HEK293 (cell line): ENCODE results near the gene RAB7A.

ENCODE experiments used
- CTCF ChIA-PET: fragments of 350-600 bp; formaldehyde crosslinking; extraction: SDS; loops from one replicate; lab custom pipeline; 2021; ENCODE audit warnings: antibody characterized with exemption; lab: Yijun Ruan, JAX
- POLR2A ChIA-PET: fragments of 300-600 bp; formaldehyde crosslinking; extraction: SDS; loops from one replicate; lab custom pipeline; 2020; ENCODE audit warnings: antibody characterized with exemption, inconsistent platforms; lab: Yijun Ruan, JAX
- H3K27ac ChIP-seq: fragments of 200-500 bp; sonication (Bioruptor generic); 2 replicates; pipeline ENCODE4 v1.5.1; 2014; ENCODE audit warnings: low read depth, low read length, control low read depth, inconsistent platforms; ENCODE audit errors: extremely low read depth
- H3K36me3 ChIP-seq, 2 experiments: fragments of 200-500 bp in 1 of 2; sonication (Bioruptor generic) in 1 of 2; 1 replicate in 1 of 2; 2 replicates in 1 of 2; pipeline ENCODE4 v1.5.1; 2014 to 2017; ENCODE audit warnings: inconsistent platforms in 2 of 2, low read length in 2 of 2; ENCODE audit not compliant: control insufficient read depth in 2 of 2, insufficient read depth in 1 of 2
- H3K4me1 ChIP-seq: fragments of 200-500 bp; sonication (Bioruptor generic); 2 replicates; pipeline ENCODE4 v1.5.1; 2014; ENCODE audit warnings: mild to moderate bottlenecking, low read length, inconsistent platforms; ENCODE audit not compliant: control insufficient read depth, insufficient read depth
- H3K4me3 ChIP-seq: 2 replicates; pipeline ENCODE4 v1.5.1; 2011; ENCODE audit warnings: low read depth, mild to moderate bottlenecking, control low read depth, low read length, moderate library complexity
- H3K9me3 ChIP-seq: fragments of 200-500 bp; sonication (Bioruptor generic); 2 replicates; pipeline ENCODE4 v1.5.1; 2014; ENCODE audit warnings: low read depth, low read length, inconsistent platforms; ENCODE audit not compliant: control insufficient read depth, insufficient read depth
- ATF2 ChIP-seq: fragments of 450-650 bp; formaldehyde crosslinking; IDR thresholded peaks from 2 replicates; pipeline ENCODE4 v1.5.1; 2016; ENCODE audit warnings: missing biosample characterization, missing genetic modification characterization, low read depth
- KLF17 ChIP-seq: fragments of 450-650 bp; formaldehyde crosslinking; IDR thresholded peaks from 2 replicates; pipeline ENCODE4 v1.5.1; 2016; ENCODE audit warnings: missing biosample characterization, missing genetic modification characterization
- SCRT2 ChIP-seq: fragments of 450-650 bp; formaldehyde crosslinking; IDR thresholded peaks from 2 replicates; pipeline ENCODE4 v1.5.1; 2016; ENCODE audit warnings: missing biosample characterization, missing genetic modification characterization
- ZBTB1 ChIP-seq: fragments of 450-650 bp; formaldehyde crosslinking; IDR thresholded peaks from 2 replicates; pipeline ENCODE4 v1.5.1; 2016; ENCODE audit warnings: missing biosample characterization, missing genetic modification characterization
- ZNF121 ChIP-seq: fragments of 450-650 bp; formaldehyde crosslinking; IDR thresholded peaks from 2 replicates; pipeline ENCODE4 v1.5.1; 2016; ENCODE audit warnings: missing biosample characterization, missing genetic modification characterization
- ZNF148 ChIP-seq: fragments of 450-650 bp; formaldehyde crosslinking; IDR thresholded peaks from 2 replicates; pipeline ENCODE4 v1.5.0; 2017; ENCODE audit warnings: missing biosample characterization, missing genetic modification characterization, borderline replicate concordance
- ZNF311 ChIP-seq: fragments of 450-650 bp; formaldehyde crosslinking; IDR thresholded peaks from 2 replicates; pipeline ENCODE4 v1.5.1; 2017; ENCODE audit warnings: missing biosample characterization, missing genetic modification characterization, borderline replicate concordance
- ZNF398 ChIP-seq: fragments of 450-650 bp; formaldehyde crosslinking; IDR thresholded peaks from 2 replicates; pipeline ENCODE4 v1.5.1; 2017; ENCODE audit warnings: missing biosample characterization, missing genetic modification characterization
- ZNF530 ChIP-seq: fragments of 450-650 bp; formaldehyde crosslinking; IDR thresholded peaks from 2 replicates; pipeline ENCODE4 v1.5.1; 2016; ENCODE audit warnings: low read depth, missing biosample characterization, missing genetic modification characterization
- ZNF561 ChIP-seq: fragments of 450-650 bp; IDR thresholded peaks from 2 replicates; pipeline ENCODE4 v1.5.1; 2018; ENCODE audit warnings: missing biosample characterization, missing genetic modification characterization, borderline replicate concordance
- ZNF571 ChIP-seq: fragments of 450-650 bp; formaldehyde crosslinking; IDR thresholded peaks from 2 replicates; pipeline ENCODE4 v1.5.0; 2017; ENCODE audit warnings: missing biosample characterization, missing genetic modification characterization
- ZNF768 ChIP-seq: fragments of 450-650 bp; formaldehyde crosslinking; IDR thresholded peaks from 2 replicates; pipeline ENCODE4 v1.5.1; 2018; ENCODE audit warnings: missing biosample characterization, mild to moderate bottlenecking, missing genetic modification characterization
- ZNF830 ChIP-seq: fragments of 450-650 bp; IDR thresholded peaks from 2 replicates; pipeline ENCODE4 v1.5.0; 2018; ENCODE audit warnings: missing biosample characterization, missing genetic modification characterization, low read depth, mild to moderate bottlenecking, moderate library complexity

Gene RAB7A

GRCh38 chr3:128760042-128760441, 34.1 kb downstream of the RAB7A start:
- ChIA-PET CTCF (no interaction called here), POLR2A (interaction anchor here (1.3 kb wide), 1 partner anchor 80 kb away, joined by 4 read pairs; no protein-coding TSS in a partner anchor)
- Histone ChIP-seq H3K27ac (no peak overlapping the region), H3K4me1 (no peaks in the 10 kb centered on the region), H3K36me3 (peaks cover 0 to 14% of the 10 kb centered on the region in 2 experiments; a peak in 1 of 3 replicates), H3K9me3 (no peaks in the 10 kb centered on the region), H3K4me3 (no peak overlapping the region)
- TF ChIP-seq ZNF398 (tag by site-specific recombination), result no peak
- no peak for TF ChIP-seq ZNF311 (tag by site-specific recombination)

GRCh38 chr3:128760881-128761280, 34.9 kb downstream of the RAB7A start:
- ChIA-PET POLR2A (no interaction called here), CTCF (interaction anchor here (0.7 kb wide), 1 partner anchor 80 kb away, joined by 4 read pairs; no protein-coding TSS in a partner anchor)
- H3K27ac ChIP-seq, result no peak overlapping the region
- no peaks in the 10 kb centered on the region for H3K9me3 ChIP-seq
- TF ChIP-seq ZNF148 (no peak), ZNF121 (tag by site-specific recombination) (no peak), ZNF768 (no peak)
- TF ChIP-seq, all 188 proteins: peak for 0
- Histone ChIP-seq H3K4me3 (no peak overlapping the region), H3K4me1 (no peaks in the 10 kb centered on the region), H3K36me3 (peaks cover 0 to 14% of the 10 kb centered on the region in 2 experiments; a peak in 1 of 3 replicates)

GRCh38 chr3:128761392-128761791, 35.4 kb downstream of the RAB7A start:
- peaks cover 0 to 14% of the 10 kb centered on the region in 2 experiments; a peak in 1 of 3 replicates for H3K36me3 ChIP-seq
- CTCF ChIA-PET, result no interaction called here
- POLR2A ChIA-PET, result no interaction called here
- no peaks in the 10 kb centered on the region for H3K9me3 ChIP-seq
- TF ChIP-seq ATF2 (tag by site-specific recombination), result peak; percentile 40; the same call in 1 of the 2 replicates
- TF ChIP-seq ZNF830 (tag by site-specific recombination), result no peak
- H3K27ac ChIP-seq, result no peak overlapping the region
- no peaks in the 10 kb centered on the region for H3K4me1 ChIP-seq
- H3K4me3 ChIP-seq, result no peak overlapping the region

GRCh38 chr3:128763967-128764366, 38.0 kb downstream of the RAB7A start:
- no peak overlapping the region for H3K4me3 ChIP-seq

More at GRCh38 chr3:128763967-128764366, 38.0 kb downstream of the RAB7A start:
- Histone ChIP-seq H3K36me3 (peaks cover 0 to 14% of the 10 kb centered on the region in 2 experiments; a peak in 1 of 3 replicates), H3K4me1 (0 out of 2 replicates have a peak, but pooled peaks cover 3% of the 10 kb centered on the region), H3K27ac (no peak overlapping the region), H3K9me3 (no peaks in the 10 kb centered on the region)
- ChIA-PET CTCF (interaction anchor here (0.6 kb wide), 1 partner anchor 8 kb away, joined by 4 read pairs; no protein-coding TSS in a partner anchor), POLR2A (no interaction called here)
- no peak for TF ChIP-seq KLF17 (tag by site-specific recombination)
- TF ChIP-seq ZBTB1, result no peak
- no peak for TF ChIP-seq ZNF561 (tag by site-specific recombination)
- TF ChIP-seq ZNF571 (tag by site-specific recombination), result no peak
- no peak for TF ChIP-seq ZNF530 (tag by site-specific recombination)
- TF ChIP-seq SCRT2 (tag by site-specific recombination), result 0 out of 2 replicates have a peak, but pooled peaks have one; percentile 10
- no peak for TF ChIP-seq ATF2 (tag by site-specific recombination)
- TF ChIP-seq, all 188 proteins: peak for 1
